ENCODE data around the gene CCDC13.

Gene CCDC13

GRCh38 chr3:42732196-42732828 lies 40.7 kb downstream of the CCDC13 start:
- H3K4me3 ChIP-seq (ENCODE audit: control insufficient read depth, low read depth, low read length) = no peak overlapping the region
- no peak for DNase-seq (ENCODE audit: low read depth)
- TF ChIP-seq, protein P1, sequence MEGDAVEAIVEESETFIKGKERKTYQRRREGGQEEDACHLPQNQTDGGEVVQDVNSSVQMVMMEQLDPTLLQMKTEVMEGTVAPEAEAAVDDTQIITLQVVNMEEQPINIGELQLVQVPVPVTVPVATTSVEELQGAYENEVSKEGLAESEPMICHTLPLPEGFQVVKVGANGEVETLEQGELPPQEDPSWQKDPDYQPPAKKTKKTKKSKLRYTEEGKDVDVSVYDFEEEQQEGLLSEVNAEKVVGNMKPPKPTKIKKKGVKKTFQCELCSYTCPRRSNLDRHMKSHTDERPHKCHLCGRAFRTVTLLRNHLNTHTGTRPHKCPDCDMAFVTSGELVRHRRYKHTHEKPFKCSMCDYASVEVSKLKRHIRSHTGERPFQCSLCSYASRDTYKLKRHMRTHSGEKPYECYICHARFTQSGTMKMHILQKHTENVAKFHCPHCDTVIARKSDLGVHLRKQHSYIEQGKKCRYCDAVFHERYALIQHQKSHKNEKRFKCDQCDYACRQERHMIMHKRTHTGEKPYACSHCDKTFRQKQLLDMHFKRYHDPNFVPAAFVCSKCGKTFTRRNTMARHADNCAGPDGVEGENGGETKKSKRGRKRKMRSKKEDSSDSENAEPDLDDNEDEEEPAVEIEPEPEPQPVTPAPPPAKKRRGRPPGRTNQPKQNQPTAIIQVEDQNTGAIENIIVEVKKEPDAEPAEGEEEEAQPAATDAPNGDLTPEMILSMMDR (IDR thresholded peaks at IDR 0.05; ENCODE audit: control insufficient read depth, insufficient read depth, low read depth, low read length, missing control alignments) = no peak

GRCh38 chr3:42731476-42732195 lies 41.4 kb downstream of the CCDC13 start:
- no peak overlapping the region for H3K4me3 ChIP-seq (ENCODE audit: control insufficient read depth, low read depth, low read length)
- TF ChIP-seq, protein P1 (IDR thresholded peaks at IDR 0.05; ENCODE audit: control insufficient read depth, insufficient read depth, low read depth, low read length, missing control alignments) = no peak

GRCh38 chr3:42730706-42731420 lies 42.2 kb downstream of the CCDC13 start:
- DNase-seq (ENCODE audit: low read depth) = no peak
- H3K4me3 ChIP-seq (ENCODE audit: control insufficient read depth, low read depth, low read length) = no peak overlapping the region
- TF ChIP-seq, protein P1 (IDR thresholded peaks at IDR 0.05; ENCODE audit: control insufficient read depth, insufficient read depth, low read depth, low read length, missing control alignments) = no peak

More at GRCh38 chr3:42731476-42732195, 41.4 kb downstream of the CCDC13 start:
- DNase-seq (ENCODE audit: low read depth) = no peak

DNA sequence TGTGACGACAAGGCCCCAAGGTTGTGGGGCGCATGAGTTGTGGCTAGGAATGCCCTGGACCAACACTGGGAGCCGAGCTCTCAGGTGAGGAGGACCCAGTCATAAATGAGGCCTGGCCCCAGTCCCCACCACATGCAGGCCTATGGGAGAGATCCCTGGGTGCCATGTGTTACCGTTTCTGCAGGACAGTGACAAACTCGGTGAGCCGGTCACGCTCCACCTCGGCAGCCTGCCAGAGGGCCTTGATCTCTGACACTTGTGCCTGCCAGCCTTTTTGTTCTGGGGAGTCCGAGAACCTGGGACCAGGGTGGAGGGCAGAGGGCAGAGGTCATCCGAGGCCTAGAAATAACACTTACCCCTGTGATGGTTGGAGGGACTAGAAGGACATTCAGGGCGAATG lies 42.8 kb downstream of the CCDC13 start:
- DNase-seq (ENCODE audit: low read depth) = no peak
- TF ChIP-seq, protein P1 (IDR thresholded peaks at IDR 0.05; ENCODE audit: control insufficient read depth, insufficient read depth, low read depth, low read length, missing control alignments) = no peak
- no peak overlapping the region for H3K4me3 ChIP-seq (ENCODE audit: control insufficient read depth, low read depth, low read length)

DNA sequence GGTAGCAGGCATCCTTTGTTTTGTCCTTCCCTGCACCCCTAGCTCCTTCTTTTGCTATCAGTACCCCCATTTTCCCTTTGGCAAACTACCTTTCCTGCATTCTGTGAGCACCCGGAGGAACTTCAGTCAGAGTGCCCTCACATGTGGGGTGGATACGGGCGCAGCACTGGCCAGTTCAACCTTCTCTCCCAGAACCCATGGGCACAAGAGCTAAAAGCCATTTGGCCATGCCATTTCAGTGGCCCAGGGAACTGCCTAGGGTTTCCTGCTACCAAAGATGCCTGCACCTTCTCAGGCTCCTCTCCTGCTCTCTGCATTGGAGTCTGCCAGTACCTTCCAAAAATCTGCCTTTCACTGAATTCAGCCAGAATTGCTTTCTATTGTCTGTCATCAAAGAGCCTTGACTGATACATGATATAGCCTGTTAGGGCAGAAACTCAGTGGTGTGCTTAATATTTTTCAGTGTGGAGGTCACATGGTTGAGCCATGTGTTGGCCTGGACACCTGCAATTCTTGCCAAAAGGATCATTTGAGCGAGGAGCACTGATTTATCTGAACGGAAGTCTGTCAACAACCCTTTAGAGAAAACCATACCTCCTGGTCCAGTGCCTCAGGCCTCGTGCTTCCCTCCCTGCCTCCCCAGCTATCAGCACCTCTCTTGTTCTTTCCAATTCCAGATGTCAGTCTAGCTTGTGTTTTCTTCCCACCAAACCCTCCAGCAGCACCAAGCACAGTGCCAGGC lies 43.5 kb downstream of the CCDC13 start:
- TF ChIP-seq, protein P1 (IDR thresholded peaks at IDR 0.05; ENCODE audit: control insufficient read depth, insufficient read depth, low read depth, low read length, missing control alignments) = no peak
- no peak overlapping the region for H3K4me3 ChIP-seq (ENCODE audit: control insufficient read depth, low read depth, low read length)
- DNase-seq (ENCODE audit: low read depth) = no peak

DNA sequence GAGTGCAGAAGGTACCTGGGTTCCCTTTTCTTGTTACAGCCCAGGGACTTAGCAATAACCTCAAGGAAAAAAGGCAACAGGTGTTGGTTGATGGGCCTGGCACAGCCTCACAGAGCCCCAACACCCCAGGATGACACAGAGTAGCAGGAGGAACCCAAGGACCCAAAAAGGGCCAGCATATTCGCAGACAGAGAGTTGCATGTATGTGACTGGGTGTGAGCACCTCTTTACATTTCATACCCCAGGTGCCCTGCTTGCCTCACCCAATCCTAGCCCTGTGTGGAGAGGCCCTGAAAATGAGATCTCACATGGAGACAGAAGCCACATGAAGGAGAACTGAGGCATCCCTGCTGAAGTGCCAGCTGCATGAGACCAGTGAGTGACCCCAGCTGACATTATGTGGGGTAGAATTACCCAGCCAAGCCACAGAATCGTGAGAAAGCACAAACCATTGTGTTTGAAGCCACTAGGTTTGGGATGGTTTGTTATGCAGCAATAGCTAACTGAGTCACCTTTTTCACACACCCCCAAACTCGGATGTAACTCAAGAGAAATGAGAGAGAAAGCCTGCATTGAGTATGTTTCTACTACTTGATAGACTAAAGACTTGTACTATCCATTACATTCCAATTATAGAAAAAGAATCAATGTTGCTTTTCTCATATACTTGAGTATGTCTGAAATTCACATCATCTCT lies 44.2 kb downstream of the CCDC13 start:
- no peak for DNase-seq (ENCODE audit: low read depth)
- TF ChIP-seq, protein P1 (IDR thresholded peaks at IDR 0.05; ENCODE audit: control insufficient read depth, insufficient read depth, low read depth, low read length, missing control alignments) = no peak

More for the DNA sequence above, 44.2 kb downstream of the CCDC13 start:
- no peak overlapping the region for H3K4me3 ChIP-seq (ENCODE audit: control insufficient read depth, low read depth, low read length)
